Vagina (tissue), 2 donors: ENCODE data around the gene SYT1.
"Not testable (repeated sequence)": the region's sequence is repeated elsewhere in the genome, so short reads cannot be mapped to it uniquely, and the experiment has no call there.

Experiments
- POLR2A ChIP-seq, 2 donors: fragments of 450-650 bp; IDR thresholded peaks; one replicate each; pipeline ENCODE4 v1.6.1; 2017; ENCODE audit warnings: antibody characterized with exemption in 2 of 2, mild to moderate bottlenecking in 2 of 2, moderate library complexity in 2 of 2
- TF ChIP-seq, protein P1 (sequence below), 3 experiments: fragments of 450-650 bp in 2 of 3; fragments of 200-600 bp in 1 of 3; sonication (generic) in 1 of 3; IDR thresholded peaks; one replicate each; pipeline ENCODE4 v1.5.1; 2017 to 2019; ENCODE audit warnings: antibody characterized with exemption in 3 of 3, mild to moderate bottlenecking in 2 of 3, moderate library complexity in 2 of 3

DNA sequence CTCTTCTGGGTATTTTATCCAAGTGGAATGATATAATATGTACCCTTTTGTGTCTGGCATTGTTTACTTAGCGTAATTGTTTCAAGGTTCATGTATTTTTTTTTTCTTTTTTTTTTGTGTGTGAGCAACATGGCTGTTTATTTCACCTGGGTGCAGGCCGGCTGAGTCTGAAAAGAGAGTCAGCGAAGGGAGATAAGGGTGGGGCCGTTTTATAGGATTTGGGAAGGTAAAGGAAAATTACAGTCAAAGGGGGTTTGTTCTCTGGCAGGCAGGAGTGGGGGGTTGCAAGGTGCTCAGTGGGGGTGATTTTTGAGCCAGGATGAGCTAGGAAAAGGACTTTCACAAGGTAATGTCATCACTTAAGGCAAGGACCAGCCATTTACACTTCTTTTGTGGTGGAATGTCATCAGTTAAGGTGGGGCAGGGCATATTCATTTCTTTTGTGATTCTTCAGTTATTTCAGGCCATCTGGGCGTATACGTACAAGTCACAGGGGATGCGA is 24.0 kb upstream of the SYT1 start:
- TF ChIP-seq, protein P1, sequence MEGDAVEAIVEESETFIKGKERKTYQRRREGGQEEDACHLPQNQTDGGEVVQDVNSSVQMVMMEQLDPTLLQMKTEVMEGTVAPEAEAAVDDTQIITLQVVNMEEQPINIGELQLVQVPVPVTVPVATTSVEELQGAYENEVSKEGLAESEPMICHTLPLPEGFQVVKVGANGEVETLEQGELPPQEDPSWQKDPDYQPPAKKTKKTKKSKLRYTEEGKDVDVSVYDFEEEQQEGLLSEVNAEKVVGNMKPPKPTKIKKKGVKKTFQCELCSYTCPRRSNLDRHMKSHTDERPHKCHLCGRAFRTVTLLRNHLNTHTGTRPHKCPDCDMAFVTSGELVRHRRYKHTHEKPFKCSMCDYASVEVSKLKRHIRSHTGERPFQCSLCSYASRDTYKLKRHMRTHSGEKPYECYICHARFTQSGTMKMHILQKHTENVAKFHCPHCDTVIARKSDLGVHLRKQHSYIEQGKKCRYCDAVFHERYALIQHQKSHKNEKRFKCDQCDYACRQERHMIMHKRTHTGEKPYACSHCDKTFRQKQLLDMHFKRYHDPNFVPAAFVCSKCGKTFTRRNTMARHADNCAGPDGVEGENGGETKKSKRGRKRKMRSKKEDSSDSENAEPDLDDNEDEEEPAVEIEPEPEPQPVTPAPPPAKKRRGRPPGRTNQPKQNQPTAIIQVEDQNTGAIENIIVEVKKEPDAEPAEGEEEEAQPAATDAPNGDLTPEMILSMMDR (IDR thresholded peaks at IDR 0.05), result not testable (repeated sequence)
- TF ChIP-seq POLR2A (IDR thresholded peaks at IDR 0.05), result not testable (repeated sequence)
